HUDEP-2 (cell line): ENCODE results near the gene RAD21L1.
A peak's percentile ranks its signal among the peaks of the same experiment; 100 is the strongest.

Experiments used
- DNase-seq, 76 experiments: peaks; one replicate each; lab custom pipeline; 2025; ENCODE audit not compliant: unreplicated experiment in 76 of 76; lab: John Stamatoyannopoulos, UW

RAD21L1 gene

GRCh38 chr20:1291191-1291741 lies 65.4 kb downstream of the RAD21L1 start:
- DNase-seq = no peak

- no peak for DNase-seq
Measured at GRCh38 chr20:1292620-1293019, 66.8 kb downstream of the RAD21L1 start.

GRCh38 chr20:1293641-1294379 lies 68.0 kb downstream of the RAD21L1 start:
- no peak for DNase-seq

- no peak for DNase-seq
Measured at GRCh38 chr20:1294497-1294896, 68.7 kb downstream of the RAD21L1 start.

GRCh38 chr20:1295276-1295930 lies 69.6 kb downstream of the RAD21L1 start:
- DNase-seq = no peak

- no peak for DNase-seq
Measured at GRCh38 chr20:1296117-1296610, 70.3 kb downstream of the RAD21L1 start.

- DNase-seq = no peak
Measured at GRCh38 chr20:1296922-1297321, 71.1 kb downstream of the RAD21L1 start.

GRCh38 chr20:1297486-1297885 lies 71.6 kb downstream of the RAD21L1 start:
- DNase-seq = no peak

GRCh38 chr20:1298166-1298565 lies 72.3 kb downstream of the RAD21L1 start:
- no peak for DNase-seq

GRCh38 chr20:1298888-1299511 lies 73.2 kb downstream of the RAD21L1 start:
- no peak for DNase-seq

- peak in 15 of 76 experiments; percentile 1 to 34 (median 13) for DNase-seq
Measured at GRCh38 chr20:1299522-1299921, 73.7 kb downstream of the RAD21L1 start.

- no peak for DNase-seq
Measured at GRCh38 chr20:1300083-1300840, 74.4 kb downstream of the RAD21L1 start.

- peak in 6 of 76 experiments; percentile 0 to 29 (median 23) for DNase-seq
Measured at GRCh38 chr20:1301031-1301529, 75.2 kb downstream of the RAD21L1 start.

GRCh38 chr20:1302685-1303541 lies 77.1 kb downstream of the RAD21L1 start:
- DNase-seq = no peak

GRCh38 chr20:1304710-1305515 lies 79.1 kb downstream of the RAD21L1 start:
- DNase-seq = no peak
